Measurements from ENCODE around the gene ADORA1.
A peak's percentile ranks its signal among the peaks of the same experiment; 100 is the strongest.

ADORA1 gene

DNA sequence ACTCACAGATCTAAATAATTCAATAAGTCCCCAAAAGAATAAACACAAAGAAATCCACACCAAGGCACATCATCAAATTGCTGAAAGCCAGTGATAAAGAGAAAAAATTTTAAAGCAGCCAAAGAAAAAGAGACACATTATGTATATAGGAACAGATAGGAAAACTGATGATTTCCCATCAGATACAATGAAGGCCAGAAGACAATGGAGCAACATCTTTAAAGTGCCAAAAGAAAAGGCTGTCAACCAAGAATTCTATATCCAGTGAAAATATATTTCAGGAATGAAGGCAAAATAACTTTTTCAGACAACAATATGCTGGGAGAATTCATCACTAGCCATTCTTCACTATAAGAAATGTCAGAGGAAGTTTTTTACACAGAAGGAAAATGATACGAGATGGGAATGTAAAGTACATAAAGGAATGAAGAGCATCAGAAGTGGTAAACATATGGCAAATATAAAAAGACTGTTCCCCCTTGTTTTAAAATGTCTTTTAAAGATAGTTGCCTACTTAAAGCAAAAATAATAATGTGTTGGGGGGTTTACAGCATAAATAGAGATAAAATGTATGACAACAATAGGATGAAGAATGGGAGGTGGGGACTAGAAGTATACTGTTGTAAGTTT lies 32.4 kb upstream of the ADORA1 start:
- no peak for DNase-seq

DNA sequence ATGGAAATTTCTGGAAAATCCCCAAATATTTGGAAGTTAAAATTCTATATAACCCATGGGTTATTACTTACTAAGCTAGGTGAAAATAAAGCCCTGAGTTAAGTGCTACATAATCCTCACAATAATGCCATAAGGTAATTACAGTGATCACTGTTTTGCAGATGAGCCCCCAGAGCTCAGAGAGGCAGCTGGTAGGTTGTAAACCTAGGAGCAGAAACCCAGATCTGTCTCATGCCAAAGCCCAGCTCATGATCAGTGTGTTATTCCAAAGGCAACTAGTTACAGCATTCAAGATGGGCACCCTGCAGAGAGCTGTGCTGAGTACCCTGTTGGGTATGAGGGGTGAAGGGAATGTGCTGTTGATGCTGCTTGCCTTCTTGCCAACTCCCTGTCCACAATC lies 31.0 kb upstream of the ADORA1 start:
- no peak for DNase-seq

DNA sequence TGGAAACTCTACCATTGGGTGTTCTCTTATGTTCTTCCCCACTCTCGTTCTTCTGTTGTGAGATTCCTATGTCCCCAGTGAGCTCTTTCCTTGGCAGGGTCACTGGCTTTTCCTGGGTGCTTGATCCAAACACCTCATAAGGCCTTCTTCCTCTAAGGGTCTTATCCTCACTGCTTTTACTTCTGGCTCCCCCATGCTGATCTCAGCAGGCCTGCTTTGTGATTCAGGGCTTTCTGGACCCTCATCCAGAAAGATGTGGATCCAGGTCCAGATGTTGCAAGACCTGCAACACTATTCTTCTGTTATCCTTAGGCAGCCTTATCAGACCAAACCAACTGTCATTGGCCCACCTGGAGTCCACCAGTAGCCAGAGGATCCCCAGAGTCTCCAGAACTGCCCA lies 30.5 kb upstream of the ADORA1 start:
- DNase-seq, result no peak

DNA sequence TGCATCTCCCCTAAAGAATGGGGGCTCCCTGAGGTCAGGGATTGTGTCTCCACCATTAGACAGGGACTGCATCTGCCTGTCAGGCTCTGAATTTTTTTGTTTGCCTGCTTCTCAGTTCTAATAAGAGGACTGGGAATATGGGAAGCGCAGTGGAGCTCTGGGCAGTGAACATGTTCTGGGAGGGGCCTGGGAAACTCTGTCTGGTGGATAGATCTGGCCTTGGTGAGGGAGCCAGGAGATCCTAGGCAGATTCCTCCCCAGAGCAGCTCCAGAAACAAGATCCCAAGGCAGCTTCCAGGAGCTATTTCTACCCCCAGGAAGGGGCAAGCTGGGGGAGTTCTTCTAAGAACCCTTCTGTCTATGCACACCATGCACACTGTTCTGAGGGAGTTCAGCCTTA lies 29.1 kb upstream of the ADORA1 start:
- no peak for DNase-seq

DNA sequence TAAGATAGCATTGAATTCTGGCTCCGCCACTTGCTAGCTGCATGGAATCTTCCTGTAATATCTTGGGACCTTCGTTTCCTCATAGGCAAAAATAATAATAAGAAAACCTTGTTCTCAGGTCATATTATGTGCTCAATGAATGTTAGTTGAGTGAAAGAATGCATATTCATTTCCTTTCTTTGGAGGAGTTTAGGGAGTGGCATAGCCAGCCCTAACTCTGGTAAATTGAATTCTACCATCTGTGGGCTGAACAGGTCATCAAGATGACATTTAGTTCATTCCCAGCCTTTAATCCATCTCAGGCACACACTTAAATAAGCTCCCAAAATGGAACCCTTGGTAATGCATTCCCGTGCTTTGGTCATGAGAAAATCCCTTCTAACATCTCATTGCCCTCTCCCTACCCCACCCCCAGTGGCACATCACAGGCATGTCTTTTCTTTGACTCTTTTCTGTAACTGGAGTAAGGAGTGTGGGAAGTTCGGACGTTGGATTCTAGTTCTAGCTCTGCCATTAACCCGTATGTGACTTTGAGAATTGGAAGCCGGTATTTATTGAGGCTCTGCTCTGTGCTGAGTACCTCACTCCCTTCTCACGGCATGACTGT lies 28.5 kb upstream of the ADORA1 start:
- DNase-seq, result no peak

DNA sequence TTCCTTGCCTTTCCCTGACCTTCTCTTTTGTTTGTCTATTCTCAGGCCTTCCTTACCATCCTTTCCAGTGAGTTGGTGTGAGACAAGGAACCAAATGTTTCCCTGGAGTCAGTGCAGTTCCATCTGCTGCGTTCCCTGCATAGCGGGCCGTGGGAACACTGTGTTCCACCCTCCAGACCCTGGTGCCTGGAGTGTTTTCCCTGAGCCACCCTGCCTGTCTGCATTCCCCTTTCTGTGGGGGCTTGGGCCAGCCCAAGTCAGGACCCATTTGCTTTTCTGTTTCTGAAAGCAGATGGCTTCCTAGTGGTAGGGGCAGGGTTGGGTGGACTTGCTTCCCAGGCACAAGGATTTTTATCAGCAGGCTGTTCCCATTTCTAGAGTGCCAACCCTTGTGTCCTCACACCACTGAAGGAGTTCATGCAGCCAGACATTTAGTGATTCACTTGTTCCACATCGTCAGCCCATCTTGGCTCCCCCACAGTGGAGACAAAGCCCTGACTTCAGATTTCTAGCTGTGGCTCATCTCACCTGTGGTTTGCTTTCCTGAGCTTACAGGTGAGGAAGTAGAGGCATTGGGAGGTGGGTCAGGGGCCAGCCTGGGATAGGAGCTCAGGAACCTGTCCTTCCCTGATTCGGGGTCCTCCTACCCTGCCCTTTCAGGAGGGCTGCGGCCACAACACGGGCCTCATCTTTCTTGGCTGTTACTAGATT lies 27.6 kb upstream of the ADORA1 start:
- DNase-seq, result no peak

DNA sequence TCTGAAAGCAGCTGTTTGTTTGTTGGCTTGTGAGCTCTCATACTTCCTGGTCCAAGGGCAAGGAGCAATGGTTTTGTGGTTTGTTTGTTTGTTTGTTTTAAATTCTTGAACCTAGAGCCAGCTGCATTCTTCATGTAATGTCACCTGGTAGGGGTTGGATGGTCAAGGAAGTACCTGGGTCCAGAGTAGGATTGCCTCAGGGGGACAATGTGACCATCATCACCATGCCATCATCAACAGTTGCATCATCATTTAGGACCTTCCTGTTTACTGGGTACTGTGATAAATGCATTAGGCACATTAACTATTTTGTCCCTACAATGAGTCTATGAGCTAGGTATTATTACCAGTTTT lies 27.0 kb upstream of the ADORA1 start:
- no peak for DNase-seq

DNA sequence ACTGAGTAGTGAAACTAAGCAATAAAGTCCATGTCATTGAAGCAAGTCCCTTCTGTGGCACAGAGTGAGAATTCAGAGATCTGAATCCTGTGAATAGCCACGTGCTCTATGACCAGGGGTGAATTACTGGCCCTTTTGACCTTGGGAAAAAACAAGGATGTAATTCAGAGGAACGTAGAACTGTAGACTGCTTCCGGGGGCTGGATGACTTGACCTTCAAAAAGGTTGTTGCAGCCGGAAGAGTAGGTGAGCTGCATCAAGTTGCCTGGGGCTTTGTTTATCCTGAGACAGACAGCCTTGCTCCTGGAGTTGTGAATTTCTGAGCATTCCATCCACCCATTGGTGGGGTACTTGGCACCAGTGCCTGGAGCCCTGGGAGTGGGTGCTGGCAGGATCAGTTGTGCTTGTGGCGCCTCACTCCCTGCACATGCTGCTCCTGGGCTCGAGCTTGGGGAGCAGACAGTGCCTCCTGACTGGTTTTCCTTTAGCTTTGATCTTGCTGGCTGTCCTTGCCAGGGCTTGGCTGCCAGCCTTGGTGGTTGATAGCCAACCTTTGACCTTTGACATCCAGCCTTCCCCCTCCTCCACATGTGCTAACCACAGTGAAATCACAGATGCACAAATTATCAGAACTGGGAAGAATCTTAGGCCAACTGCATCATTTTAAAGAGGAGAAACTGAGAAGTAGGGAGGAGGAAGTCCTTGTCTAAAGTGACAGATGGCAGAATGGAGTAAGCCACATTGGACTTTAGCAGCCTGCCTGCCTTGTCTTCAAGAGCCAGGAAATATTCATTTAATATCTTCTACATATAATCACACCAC lies 25.5 kb upstream of the ADORA1 start:
- no peak for DNase-seq

DNA sequence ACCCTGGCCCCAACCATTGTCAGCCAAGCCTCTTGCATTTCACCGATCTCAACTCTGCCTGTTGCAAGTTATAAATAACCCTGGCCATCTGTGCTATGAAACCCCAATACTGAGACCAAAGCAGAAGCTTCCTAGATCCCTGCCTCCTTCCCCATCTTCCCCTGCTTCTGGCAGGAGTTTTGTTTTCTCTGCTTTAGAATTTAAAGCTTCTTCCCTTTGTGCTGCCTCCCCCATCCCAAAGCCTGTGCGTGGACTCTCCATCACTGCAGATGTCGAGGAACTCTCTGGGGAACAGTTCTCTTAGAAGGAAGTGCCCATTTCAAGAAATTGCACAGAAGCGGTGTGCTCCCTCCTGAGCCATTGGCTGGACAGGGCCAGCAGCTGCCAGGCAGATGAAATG lies 24.3 kb upstream of the ADORA1 start:
- no peak for DNase-seq

DNA sequence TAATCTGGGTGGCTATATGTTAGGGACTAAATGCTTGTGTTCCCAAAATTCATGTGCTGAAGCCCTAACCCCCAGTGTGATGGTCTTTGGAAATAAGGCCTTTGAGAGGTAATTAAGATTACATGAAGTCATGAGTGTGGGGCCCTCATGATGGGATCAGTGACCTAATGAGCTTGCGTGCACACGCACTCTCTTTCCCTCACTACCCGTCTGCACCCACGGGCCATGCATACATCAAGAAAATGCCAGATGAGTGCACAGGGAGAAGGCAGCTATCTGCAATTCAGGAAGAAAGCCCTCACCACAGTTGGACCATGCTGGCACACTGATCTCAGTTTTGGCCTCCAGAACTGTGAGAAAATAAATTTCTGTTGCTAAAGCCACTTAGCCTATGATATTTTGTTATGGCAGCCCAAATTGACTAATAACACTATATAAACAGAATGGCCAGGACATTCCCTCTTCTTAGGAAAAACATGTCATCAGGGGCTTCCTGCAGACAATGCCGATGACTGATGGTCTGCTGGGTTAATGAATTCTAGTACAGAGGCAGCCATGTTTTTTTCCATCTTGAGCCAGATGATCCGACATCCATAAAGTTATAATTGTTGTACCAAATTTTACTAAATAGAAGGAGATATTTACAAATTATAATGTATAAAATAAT lies 23.6 kb upstream of the ADORA1 start:
- DNase-seq, result no peak

DNA sequence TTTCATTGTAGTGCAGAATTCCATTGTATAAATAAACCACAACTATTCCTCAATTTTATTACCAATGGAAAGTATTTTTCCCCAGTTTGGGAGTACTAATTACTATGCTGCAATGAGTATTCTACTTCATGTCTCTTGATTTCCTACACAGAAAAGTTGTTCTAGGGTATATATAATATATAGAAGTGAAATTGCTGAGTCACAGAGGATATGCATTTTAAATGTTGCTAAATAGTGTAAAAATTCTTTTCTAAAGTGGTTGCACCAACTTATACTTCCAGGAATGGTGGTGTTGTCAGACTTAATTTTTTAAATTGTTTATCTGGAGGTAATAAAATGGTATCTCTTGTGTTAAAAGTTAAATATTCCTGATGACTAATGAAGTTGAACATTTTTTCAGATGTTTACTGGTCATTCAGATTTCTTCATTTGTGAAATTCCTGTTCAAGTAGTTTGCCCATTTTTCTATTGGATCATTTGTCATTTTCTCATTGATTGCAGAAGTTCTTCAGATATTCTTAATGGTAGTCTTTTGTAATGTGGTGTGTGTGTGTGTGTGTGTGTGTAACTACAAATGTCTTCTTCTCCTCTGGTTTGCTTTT lies 22.6 kb upstream of the ADORA1 start:
- DNase-seq, result no peak

DNA sequence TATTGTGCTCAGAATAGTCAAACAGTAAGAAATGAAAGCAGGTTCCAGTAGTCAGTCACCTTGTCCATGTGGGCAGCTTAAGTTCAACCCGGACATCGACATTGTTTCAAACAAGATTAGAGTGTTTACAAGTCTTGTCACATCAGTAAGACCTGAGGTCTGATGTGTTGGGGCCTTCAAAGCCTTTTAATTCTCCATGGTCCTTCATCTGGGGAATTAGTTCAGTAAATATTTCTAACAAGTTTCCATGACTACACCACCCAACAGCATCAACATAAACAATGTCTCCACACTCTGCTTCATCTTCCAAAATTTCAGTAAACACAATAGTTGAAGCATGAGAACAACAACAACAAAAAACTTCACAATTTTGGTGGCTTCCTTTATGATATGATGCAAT lies 15.1 kb upstream of the ADORA1 start:
- no peak for DNase-seq

DNA sequence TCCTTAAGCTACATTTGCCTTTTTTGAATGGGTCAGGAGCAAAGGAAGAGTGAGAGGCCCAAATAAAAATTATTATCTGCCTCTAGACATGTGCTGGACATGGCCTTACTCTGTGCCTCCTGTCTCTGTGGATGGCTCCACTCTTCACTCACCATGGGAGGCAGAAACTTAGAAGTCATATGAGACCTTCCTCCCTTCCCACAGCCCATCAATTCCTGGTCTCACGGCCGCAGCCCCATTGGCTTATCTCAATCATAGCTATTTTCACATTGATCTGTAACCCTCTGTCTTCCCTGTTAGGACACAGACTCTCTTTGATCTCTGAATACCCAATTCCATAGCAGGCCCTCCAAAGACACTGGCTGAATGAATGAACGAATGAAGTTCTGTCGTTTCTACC lies 14.2 kb upstream of the ADORA1 start:
- no peak for DNase-seq

DNA sequence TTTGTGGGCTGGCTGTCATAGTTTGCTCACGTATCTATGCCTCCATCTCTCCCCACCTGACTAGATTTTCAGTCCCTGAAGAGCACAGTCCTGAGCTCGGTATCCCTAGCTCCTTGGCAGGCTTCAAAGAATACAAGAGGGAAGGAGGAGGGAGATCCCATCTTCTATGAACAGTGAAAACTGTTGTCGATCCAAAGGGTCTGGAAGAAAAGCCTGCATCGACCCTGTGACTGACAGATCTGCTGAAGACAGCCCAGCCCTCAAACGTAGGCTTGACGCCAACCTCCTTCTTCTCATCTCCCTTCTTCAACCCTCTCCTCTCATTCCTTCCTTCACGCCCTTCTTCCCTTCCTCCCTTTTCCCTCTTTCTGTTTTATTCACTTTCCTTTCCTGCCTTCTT lies 13.3 kb upstream of the ADORA1 start:
- DNase-seq, result no peak

DNA sequence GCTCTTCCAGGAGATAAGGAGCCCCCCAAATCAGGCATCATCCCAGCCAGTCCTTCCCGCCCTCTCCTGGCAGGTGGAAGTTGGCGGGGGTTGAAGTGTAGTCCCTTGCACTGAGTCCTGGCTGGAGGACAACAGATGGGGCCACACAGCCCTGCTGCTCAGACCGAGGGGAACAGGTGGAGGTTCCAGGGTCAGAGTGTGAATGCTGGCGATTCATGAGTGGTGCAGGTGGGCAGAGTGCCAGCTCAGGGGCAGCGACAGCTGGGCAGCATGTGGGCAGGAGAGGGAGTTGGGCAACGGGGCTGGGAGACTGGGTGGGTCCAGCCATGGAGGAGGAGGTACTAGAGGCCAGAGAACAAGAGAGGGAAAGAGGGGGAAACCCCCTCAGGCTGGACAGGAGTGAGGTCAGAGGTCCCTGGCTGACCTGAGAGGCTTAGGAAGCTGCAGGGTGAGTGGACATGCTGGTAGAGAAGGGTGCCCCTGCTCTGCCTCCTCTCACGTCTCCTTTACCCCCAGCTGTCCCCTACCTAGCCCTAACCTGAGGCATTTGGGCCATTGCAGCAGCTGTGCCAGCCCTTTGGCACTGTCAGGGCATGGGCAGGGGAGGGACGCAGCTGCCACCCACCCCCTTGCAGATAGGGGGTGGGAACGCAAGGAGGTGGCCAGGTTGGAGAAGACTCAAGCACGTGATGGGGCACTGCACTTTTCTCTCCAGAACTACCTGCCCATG lies 11.3 kb upstream of the ADORA1 start:
- no peak for DNase-seq

DNA sequence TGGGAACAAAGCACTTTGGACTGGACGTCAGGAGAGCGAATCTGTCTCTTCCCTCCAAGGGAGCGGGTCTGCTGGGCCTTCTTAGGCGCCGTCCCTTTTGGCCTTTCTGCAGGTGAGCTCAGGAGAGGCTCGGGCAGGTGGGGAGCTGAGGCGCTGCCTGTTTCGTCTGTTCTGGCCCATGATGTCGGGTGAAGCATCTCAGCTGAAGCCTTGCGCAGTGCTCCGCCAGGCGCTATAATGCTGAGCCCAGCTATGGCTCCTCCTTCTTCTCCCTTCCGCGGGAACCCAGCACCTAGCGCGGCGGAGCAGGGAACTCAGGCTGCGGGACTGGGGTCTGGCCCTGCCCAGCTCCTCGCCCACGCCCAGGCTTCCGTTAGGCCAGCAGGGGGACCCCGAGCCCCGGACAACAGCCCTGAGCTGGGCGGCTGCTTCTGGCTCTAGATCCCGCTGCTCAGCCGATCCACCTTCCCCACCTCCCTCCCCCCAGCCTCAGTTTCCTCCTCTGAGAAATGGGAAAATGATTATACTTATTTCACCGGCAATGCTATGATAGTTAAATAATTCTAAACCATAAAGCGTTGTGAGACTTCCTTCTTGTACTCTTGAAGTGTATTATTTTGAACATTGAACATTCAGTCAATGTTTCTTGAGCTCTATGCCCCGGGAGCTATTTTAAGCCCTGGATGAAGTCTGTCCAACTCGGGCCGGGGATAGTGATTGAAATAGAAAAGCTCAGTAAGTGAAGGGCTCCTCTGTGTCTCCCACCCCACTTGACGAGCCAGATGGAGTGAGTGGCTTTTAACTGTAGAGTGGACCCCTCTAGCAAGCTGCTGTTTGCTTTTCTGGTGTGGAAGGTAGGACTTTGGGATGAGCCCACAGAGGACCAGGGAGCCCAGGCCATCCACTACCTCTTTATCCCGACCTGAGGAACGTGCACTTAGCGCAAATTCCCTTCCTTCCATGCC lies 9.6 kb upstream of the ADORA1 start:
- peak; percentile 24 for DNase-seq

DNA sequence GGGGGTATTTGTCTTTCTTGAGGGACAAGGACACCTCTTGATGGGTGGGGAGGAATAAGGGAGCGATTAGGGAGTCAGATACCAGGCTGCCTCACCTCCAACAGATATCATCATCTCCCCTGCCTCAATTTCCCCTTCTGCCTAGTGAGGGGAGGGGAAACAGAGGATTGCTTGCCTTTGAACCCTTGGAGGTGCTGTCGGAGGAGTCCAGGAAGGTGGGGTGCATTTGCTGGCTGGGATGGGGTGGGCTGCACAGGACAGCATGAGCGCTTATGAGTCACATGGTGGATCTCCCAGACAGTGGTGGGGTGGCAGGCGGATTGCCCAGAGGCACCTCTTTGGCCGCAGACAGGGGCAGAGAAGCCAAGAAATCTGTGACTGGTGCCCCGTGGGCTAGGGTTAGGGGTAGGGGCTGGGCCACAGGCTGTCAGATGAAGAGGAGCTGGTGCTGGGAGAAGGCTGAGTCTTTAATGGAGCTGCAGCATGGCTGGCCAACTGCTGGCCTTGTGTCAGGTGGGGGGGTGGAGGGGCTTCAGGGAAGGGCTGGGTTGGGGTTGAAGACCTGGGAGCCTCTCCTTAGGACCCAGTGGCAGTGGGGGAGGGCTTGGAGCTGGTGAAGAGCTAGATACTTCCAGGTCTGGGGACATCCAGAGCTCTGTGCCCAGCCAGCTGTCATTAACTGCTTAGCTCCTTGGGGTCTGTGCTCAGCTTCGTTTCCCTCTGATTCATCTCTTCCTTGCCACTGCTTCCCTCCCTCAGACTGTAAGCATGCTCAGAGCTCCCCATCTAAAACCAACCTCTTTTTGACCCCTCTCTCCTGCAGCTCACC lies 7.0 kb upstream of the ADORA1 start:
- DNase-seq, result no peak

DNA sequence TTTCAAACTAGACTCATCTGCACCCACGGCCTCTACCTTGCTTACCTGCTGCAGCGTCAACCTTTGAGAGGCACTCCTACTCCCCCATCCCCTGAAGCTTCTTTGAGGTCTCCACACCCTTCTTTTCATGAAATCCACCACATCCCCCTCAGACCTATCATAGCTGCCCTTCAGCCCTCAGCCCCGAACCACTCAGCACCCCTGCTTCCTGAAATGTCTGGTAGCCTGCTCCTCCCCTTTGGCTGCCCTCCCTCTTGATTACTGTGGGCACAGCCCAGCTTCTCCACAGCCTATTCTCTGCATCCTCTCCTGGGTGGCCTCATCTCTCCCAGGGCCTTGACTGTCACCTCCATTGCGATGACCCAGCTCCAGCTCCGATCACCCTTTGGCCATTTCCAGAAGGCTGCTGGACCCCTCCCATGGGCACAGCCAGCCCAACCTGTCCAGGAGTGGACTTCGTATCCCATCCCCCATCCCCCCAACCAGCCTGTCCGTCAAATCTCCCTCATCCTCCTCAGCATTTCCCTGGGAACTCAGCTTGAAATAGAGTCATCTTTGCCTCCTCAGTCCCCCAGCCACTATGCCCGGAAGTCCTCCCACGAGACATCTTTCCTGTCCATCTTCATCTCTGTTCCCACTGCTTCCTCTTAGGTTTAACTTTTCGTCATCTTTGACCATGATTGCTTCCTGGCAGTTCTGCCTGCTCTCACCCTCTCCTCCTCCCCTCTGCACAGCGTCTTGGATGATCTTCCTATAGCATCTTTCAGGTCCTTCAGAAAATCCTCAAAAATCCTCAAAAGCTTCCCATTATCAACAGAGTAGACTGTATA lies 6.1 kb upstream of the ADORA1 start:
- DNase-seq, result no peak

DNA sequence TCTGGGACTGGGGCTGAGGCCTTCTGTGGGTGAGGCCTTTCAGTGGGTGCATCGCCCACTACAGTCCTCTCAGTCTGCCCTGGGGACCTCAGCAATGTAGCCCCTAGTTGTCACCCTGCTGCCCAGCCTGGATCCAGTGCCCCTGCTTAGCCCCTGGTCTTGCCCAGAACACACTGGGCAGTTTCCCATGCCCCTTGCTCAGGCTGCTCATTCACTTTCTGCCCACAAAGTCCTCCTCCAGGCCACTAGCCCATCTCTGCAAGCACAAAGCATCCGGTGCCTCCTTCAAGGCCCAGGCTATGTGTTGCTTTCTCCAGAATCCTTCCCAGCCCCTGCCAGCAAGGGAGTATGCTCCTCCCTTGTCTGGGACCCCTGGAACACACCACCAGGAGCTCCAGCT lies 5.4 kb upstream of the ADORA1 start:
- DNase-seq, result no peak
